Right atrium auricular region (tissue), 2 donors: Measurements from ENCODE around the gene ZNF628. TPM values are rescaled to one million over a fixed set of nuclear protein-coding genes. Genes with fewer than 3 reads are reported as not detected.

ENCODE experiments used
- DNase-seq: peaks from one replicate; pipeline ENCODE4 v3.0.0-alpha.2; 2019; ENCODE audit warnings: low spot score
- H3K27ac ChIP-seq, 2 donors: fragments of 200-600 bp; sonication (generic); 1 replicate in 1 of 2; 2 replicates in 1 of 2; pipeline ENCODE4 v1.5.1; 2016 to 2019
- H3K27me3 ChIP-seq, 2 donors: fragments of 200-600 bp; sonication (generic); one replicate each; pipeline versions ENCODE4 v1.5.1 to v1.6.0; 2017 to 2019
- H3K36me3 ChIP-seq: fragments of 200-600 bp; sonication (generic); one replicate; pipeline ENCODE4 v1.5.1; 2016
- H3K4me1 ChIP-seq, 2 donors: fragments of 200-600 bp; sonication (generic); one replicate each; pipeline versions ENCODE4 v1.5.1 to v1.6.0; 2017 to 2019
- H3K4me3 ChIP-seq, 2 donors: fragments of 200-600 bp; sonication (generic); 1 replicate in 1 of 2; 2 replicates in 1 of 2; pipeline ENCODE4 v1.5.1; 2017 to 2019; ENCODE audit warnings: mild to moderate bottlenecking in 1 of 2, moderate library complexity in 1 of 2
- H3K9me3 ChIP-seq, 2 donors: fragments of 200-600 bp; sonication (generic); one replicate each; pipeline ENCODE4 v1.5.1; 2019
- CTCF ChIP-seq, 2 donors: fragments of 200-600 bp; sonication (generic); IDR thresholded peaks; one replicate each; pipeline ENCODE4 v1.5.1; 2019; ENCODE audit warnings: antibody characterized with exemption in 2 of 2
- total RNA-seq, 2 donors: library from RNA; depleted of rRNA; stranded (reverse); fragments of >200 nt; gene quantifications; one replicate each; pipeline ENCODE4 v1.1.0, GENCODE V29; 2016

ZNF628 gene
- total RNA-seq, 2 donors from 2014 or later, result 5.6 to 13.2 TPM

- no peaks in the 10 kb centered on the region for H3K9me3 ChIP-seq
- TF ChIP-seq CTCF (IDR thresholded peaks at IDR 0.05), result no peak
- H3K4me3 ChIP-seq, result no peak overlapping the region
- H3K4me1 ChIP-seq, result peaks cover 0 to 38% of the 10 kb centered on the region in 2 donors
- H3K27me3 ChIP-seq, result peaks cover 8 to 12% of the 10 kb centered on the region in 2 donors
- H3K36me3 ChIP-seq, result no peaks in the 10 kb centered on the region
- no peak for DNase-seq
- H3K27ac ChIP-seq, result no peak overlapping the region
Observed at GRCh38 chr19:55456347-55456746, 20.1 kb upstream of the ZNF628 start.

GRCh38 chr19:55457683-55458457, 18.5 kb upstream of the ZNF628 start:
- Histone ChIP-seq H3K36me3 (no peaks in the 10 kb centered on the region), H3K27me3 (no peaks in the 10 kb centered on the region), H3K4me1 (peaks cover 0 to 32% of the 10 kb centered on the region in 2 donors), H3K9me3 (no peaks in the 10 kb centered on the region), H3K4me3 (no peak overlapping the region), H3K27ac (no peak overlapping the region)
- no peak for DNase-seq
- TF ChIP-seq CTCF (IDR thresholded peaks at IDR 0.05), result no peak

- no peak for TF ChIP-seq CTCF (IDR thresholded peaks at IDR 0.05)
- H3K27ac ChIP-seq, result peak overlapping the region; percentile 16 to 94
- no peak overlapping the region for H3K4me3 ChIP-seq
- no peak for DNase-seq
- no peaks in the 10 kb centered on the region for H3K36me3 ChIP-seq
- peaks cover 0 to 30% of the 10 kb centered on the region in 2 donors for H3K4me1 ChIP-seq
- H3K9me3 ChIP-seq, result no peaks in the 10 kb centered on the region
- no peaks in the 10 kb centered on the region for H3K27me3 ChIP-seq
Observed at GRCh38 chr19:55459551-55459949, 16.9 kb upstream of the ZNF628 start.

- Histone ChIP-seq H3K4me1 (peaks cover 0 to 30% of the 10 kb centered on the region in 2 donors), H3K4me3 (peak overlapping the region; percentile 25 to 67), H3K9me3 (no peaks in the 10 kb centered on the region), H3K27me3 (no peaks in the 10 kb centered on the region), H3K36me3 (no peaks in the 10 kb centered on the region), H3K27ac (peak overlapping the region; percentile 83 to 94)
- TF ChIP-seq CTCF (IDR thresholded peaks at IDR 0.05), result no peak
- DNase-seq, result no peak
Observed at GRCh38 chr19:55459950-55460657, 16.3 kb upstream of the ZNF628 start.

GRCh38 chr19:55460670-55461258, 15.7 kb upstream of the ZNF628 start:
- no peaks in the 10 kb centered on the region for H3K9me3 ChIP-seq
- H3K27me3 ChIP-seq, result no peaks in the 10 kb centered on the region
- H3K36me3 ChIP-seq, result no peaks in the 10 kb centered on the region
- peaks cover 0 to 30% of the 10 kb centered on the region in 2 donors for H3K4me1 ChIP-seq
- H3K27ac ChIP-seq, result peak overlapping the region; percentile 83 to 94
- peak; percentile 87 for DNase-seq
- peak overlapping the region; percentile 67 to 81 for H3K4me3 ChIP-seq
- TF ChIP-seq CTCF (IDR thresholded peaks at IDR 0.05), result no peak
